Measurements from ENCODE around the gene KIAA1328. TPM values are rescaled to one million over a fixed set of nuclear protein-coding genes. Genes with fewer than 3 reads are reported as not detected.

Gene KIAA1328
- polyA plus RNA-seq, 1 donor (not counting 4 experiments of a cell fraction or from before 2014, with no cell fraction given): 5.5 TPM

DNA sequence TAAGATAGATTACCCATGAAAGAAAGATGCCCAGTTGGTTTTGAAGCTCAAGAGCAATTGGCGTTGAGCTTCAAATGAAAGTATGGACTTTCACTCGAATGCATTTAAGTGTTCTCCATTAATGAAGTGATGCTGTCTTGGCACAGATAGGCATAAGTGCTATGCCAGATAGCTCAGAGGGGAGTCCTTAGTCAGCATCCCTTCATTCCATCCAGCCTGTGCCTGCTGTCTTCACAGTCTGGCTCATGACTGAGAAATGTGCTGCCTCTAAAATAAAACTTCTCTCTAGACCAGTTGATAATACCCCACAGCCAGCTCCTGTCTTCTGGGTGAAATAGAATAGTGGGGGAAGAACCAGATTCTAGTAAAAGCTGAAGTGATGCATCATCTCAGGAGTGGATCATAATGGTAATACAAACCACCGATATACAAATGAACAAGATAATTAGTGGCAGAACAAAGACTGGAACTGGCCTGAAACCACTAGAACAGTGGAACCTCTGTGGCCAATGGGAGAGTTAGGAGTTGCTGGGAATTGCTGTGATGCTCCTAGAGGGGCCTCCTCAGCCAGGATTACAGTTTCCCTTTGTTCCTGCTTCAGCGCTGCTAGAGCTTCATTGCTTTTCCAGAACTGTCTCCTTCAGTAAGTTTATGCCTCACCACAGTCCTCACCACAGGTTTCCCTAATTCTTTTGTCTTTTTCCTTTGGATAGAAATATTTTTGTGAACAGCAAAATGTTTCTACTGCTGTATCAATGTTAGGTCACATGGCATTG is 359.3 kb downstream of the KIAA1328 start:
- H3K9ac ChIP-seq (ENCODE audit: control insufficient read depth, extremely low read depth, insufficient read depth, low read length): no peak overlapping the region
- no peak overlapping the region for H2AFZ ChIP-seq (ENCODE audit: control insufficient read depth, low read length)
- H4K20me1 ChIP-seq (ENCODE audit: control insufficient read depth, extremely low read depth, insufficient read depth, low read length): no peaks in the 10 kb centered on the region
- no peaks in the 10 kb centered on the region for H3K36me3 ChIP-seq (ENCODE audit: control insufficient read depth in 2 of 2, extremely low read depth in 1 of 2, insufficient read depth in 2 of 2, low read length in 2 of 2)
- H3K9me3 ChIP-seq (ENCODE audit: control insufficient read depth, low read depth, low read length): no peaks in the 10 kb centered on the region
- H3K27me3 ChIP-seq (ENCODE audit: control insufficient read depth, extremely low read depth, insufficient read depth, low read length): no peaks in the 10 kb centered on the region
- no peaks in the 10 kb centered on the region for H3K9me1 ChIP-seq (ENCODE audit: control insufficient read depth, extremely low read depth, insufficient read depth, low read length)
- H3K4me2 ChIP-seq (ENCODE audit: control insufficient read depth, extremely low read depth, insufficient read depth, low read depth, low read length): no peak overlapping the region
- FAIRE-seq (no peak), DNase-seq (ENCODE audit: low read depth, low spot score) (no peak)
- H3K4me3 ChIP-seq (ENCODE audit: control insufficient read depth in 2 of 3, extremely low read depth in 1 of 3, insufficient read depth in 2 of 3, low read depth in 1 of 3, low read length in 3 of 3): no peak overlapping the region
- TF ChIP-seq, protein P1, sequence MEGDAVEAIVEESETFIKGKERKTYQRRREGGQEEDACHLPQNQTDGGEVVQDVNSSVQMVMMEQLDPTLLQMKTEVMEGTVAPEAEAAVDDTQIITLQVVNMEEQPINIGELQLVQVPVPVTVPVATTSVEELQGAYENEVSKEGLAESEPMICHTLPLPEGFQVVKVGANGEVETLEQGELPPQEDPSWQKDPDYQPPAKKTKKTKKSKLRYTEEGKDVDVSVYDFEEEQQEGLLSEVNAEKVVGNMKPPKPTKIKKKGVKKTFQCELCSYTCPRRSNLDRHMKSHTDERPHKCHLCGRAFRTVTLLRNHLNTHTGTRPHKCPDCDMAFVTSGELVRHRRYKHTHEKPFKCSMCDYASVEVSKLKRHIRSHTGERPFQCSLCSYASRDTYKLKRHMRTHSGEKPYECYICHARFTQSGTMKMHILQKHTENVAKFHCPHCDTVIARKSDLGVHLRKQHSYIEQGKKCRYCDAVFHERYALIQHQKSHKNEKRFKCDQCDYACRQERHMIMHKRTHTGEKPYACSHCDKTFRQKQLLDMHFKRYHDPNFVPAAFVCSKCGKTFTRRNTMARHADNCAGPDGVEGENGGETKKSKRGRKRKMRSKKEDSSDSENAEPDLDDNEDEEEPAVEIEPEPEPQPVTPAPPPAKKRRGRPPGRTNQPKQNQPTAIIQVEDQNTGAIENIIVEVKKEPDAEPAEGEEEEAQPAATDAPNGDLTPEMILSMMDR (optimal IDR thresholded peaks at IDR 0.05 in 1 of 3, IDR thresholded peaks at IDR 0.05 in 1 of 3, conservative IDR thresholded peaks at IDR 0.05 in 1 of 3; ENCODE audit: extremely low read depth in 1 of 3, insufficient read depth in 2 of 3, low read length in 3 of 3): no peak
- TF ChIP-seq EZH2 (IDR thresholded peaks at IDR 0.05; ENCODE audit: low read length): no peak
- dilution Hi-C loops (cut with MboI; ENCODE audit: extremely low pct_ligation_motif_present, low sequenced_read_pairs): no loop called here
- H3K27ac ChIP-seq (ENCODE audit: control insufficient read depth, insufficient read depth, low read length): no peak overlapping the region
- no peaks in the 10 kb centered on the region for H3K79me2 ChIP-seq (ENCODE audit: control insufficient read depth, insufficient read depth, low read length)
- no peaks in the 10 kb centered on the region for H3K4me1 ChIP-seq (ENCODE audit: control insufficient read depth, extremely low read depth, insufficient read depth, low read length)

DNA sequence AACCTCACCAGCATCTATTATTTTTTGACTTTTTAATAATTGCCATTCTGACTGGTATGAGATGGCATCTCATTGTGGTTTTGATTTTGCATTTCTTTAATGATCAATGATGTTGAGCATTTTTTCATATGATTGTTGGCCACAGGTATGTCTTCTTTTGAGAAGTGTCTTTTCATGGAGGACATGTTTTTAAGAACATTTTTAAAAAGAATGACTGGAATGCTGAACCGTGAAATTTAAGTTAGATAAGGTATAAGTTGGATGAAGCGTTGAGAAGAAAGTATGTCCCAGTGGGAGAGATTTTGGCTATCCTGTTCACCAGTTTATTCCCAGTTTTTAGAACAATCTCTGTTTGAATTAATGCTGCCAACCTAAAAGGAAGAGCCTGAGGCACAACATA is 370.8 kb downstream of the KIAA1328 start:
- dilution Hi-C loops (cut with MboI; ENCODE audit: extremely low pct_ligation_motif_present, low sequenced_read_pairs): no loop called here
- H2AFZ ChIP-seq (ENCODE audit: control insufficient read depth, low read length): no peak overlapping the region
- H3K4me2 ChIP-seq (ENCODE audit: control insufficient read depth, extremely low read depth, insufficient read depth, low read depth, low read length): no peak overlapping the region
- H3K9ac ChIP-seq (ENCODE audit: control insufficient read depth, extremely low read depth, insufficient read depth, low read length): no peak overlapping the region
- H3K36me3 ChIP-seq (ENCODE audit: control insufficient read depth in 2 of 2, extremely low read depth in 1 of 2, insufficient read depth in 2 of 2, low read length in 2 of 2): no peaks in the 10 kb centered on the region
- no peak overlapping the region for H3K27ac ChIP-seq (ENCODE audit: control insufficient read depth, insufficient read depth, low read length)
- no peaks in the 10 kb centered on the region for H3K27me3 ChIP-seq (ENCODE audit: control insufficient read depth, extremely low read depth, insufficient read depth, low read length)
- no peaks in the 10 kb centered on the region for H3K9me3 ChIP-seq (ENCODE audit: control insufficient read depth, low read depth, low read length)
- no peaks in the 10 kb centered on the region for H3K9me1 ChIP-seq (ENCODE audit: control insufficient read depth, extremely low read depth, insufficient read depth, low read length)
- no peaks in the 10 kb centered on the region for H4K20me1 ChIP-seq (ENCODE audit: control insufficient read depth, extremely low read depth, insufficient read depth, low read length)
- no peaks in the 10 kb centered on the region for H3K79me2 ChIP-seq (ENCODE audit: control insufficient read depth, insufficient read depth, low read length)
- TF ChIP-seq, protein P1 (optimal IDR thresholded peaks at IDR 0.05 in 1 of 3, IDR thresholded peaks at IDR 0.05 in 1 of 3, conservative IDR thresholded peaks at IDR 0.05 in 1 of 3; ENCODE audit: extremely low read depth in 1 of 3, insufficient read depth in 2 of 3, low read length in 3 of 3): no peak
- no peak for TF ChIP-seq EZH2 (IDR thresholded peaks at IDR 0.05; ENCODE audit: low read length)
- H3K4me1 ChIP-seq (ENCODE audit: control insufficient read depth, extremely low read depth, insufficient read depth, low read length): no peaks in the 10 kb centered on the region
- H3K4me3 ChIP-seq (ENCODE audit: control insufficient read depth in 2 of 3, extremely low read depth in 1 of 3, insufficient read depth in 2 of 3, low read depth in 1 of 3, low read length in 3 of 3): no peak overlapping the region
- FAIRE-seq: no peak
- no peak for DNase-seq (ENCODE audit: low read depth, low spot score)
